Stimulated activated CD8-positive, alpha-beta memory T cell treated with anti-CD3 and anti-CD28 coated beads, Interleukin-4, amount 100 ng/mL, for 48 hours (primary cell): ENCODE data around the gene UBR4.
A peak's percentile ranks its signal among the peaks of the same experiment; 100 is the strongest.

ENCODE experiments used
- DNase-seq: peaks from one replicate; pipeline ENCODE4 v3.0.0-alpha.2; 2020

UBR4 gene

GRCh38 chr1:19087737-19088594 lies 122.1 kb downstream of the UBR4 start:
- peak; percentile 35 for DNase-seq

GRCh38 chr1:19087017-19087736 lies 122.9 kb downstream of the UBR4 start:
- no peak for DNase-seq

GRCh38 chr1:19086176-19086875 lies 123.7 kb downstream of the UBR4 start:
- DNase-seq = no peak

GRCh38 chr1:19084206-19084738 lies 125.8 kb downstream of the UBR4 start:
- DNase-seq = no peak

- DNase-seq = no peak
These were observed 127.0 kb downstream of the UBR4 start for GRCh38 chr1:19083081-19083480.

- no peak for DNase-seq
These were observed 128.7 kb downstream of the UBR4 start for GRCh38 chr1:19081218-19081893.

GRCh38 chr1:19080721-19081120 lies 129.3 kb downstream of the UBR4 start:
- no peak for DNase-seq

GRCh38 chr1:19079541-19080472 lies 130.3 kb downstream of the UBR4 start:
- DNase-seq = no peak

GRCh38 chr1:19078536-19078935 lies 131.5 kb downstream of the UBR4 start:
- no peak for DNase-seq

GRCh38 chr1:19076841-19077616 lies 133.0 kb downstream of the UBR4 start:
- DNase-seq = no peak

- DNase-seq = no peak
These were observed 135.0 kb downstream of the UBR4 start for GRCh38 chr1:19074902-19075721.

GRCh38 chr1:19074361-19074901 lies 135.6 kb downstream of the UBR4 start:
- DNase-seq = peak; percentile 45

GRCh38 chr1:19073311-19074186 lies 136.5 kb downstream of the UBR4 start:
- no peak for DNase-seq

- no peak for DNase-seq
These were observed 137.6 kb downstream of the UBR4 start for GRCh38 chr1:19072285-19072981.

- DNase-seq = no peak
These were observed 138.3 kb downstream of the UBR4 start for GRCh38 chr1:19071674-19072281.

- DNase-seq = no peak
These were observed 139.0 kb downstream of the UBR4 start for GRCh38 chr1:19070891-19071621.
